SU-DHL-6 (cell line): ENCODE data around the gene OR10A5.

Experiments
- EZH2phosphoT487 ChIP-seq: fragments of 200-600 bp; sonication (generic), shearing (Covaris generic); conservative IDR thresholded peaks from 2 replicates; pipeline ENCODE4 v1.6.1; 2018; ENCODE audit warnings: mild to moderate bottlenecking, antibody characterized with exemption, low read length, moderate library complexity, mixed read lengths
- TF ChIP-seq, protein P1 (sequence below): fragments of 200-600 bp; sonication (generic); IDR thresholded peaks from one replicate; pipeline ENCODE4 v1.5.1; 2017; ENCODE audit warnings: antibody characterized with exemption, mild to moderate bottlenecking, low read length, moderate library complexity; ENCODE audit not compliant: insufficient read depth, poor library complexity, severe bottlenecking

DNA sequence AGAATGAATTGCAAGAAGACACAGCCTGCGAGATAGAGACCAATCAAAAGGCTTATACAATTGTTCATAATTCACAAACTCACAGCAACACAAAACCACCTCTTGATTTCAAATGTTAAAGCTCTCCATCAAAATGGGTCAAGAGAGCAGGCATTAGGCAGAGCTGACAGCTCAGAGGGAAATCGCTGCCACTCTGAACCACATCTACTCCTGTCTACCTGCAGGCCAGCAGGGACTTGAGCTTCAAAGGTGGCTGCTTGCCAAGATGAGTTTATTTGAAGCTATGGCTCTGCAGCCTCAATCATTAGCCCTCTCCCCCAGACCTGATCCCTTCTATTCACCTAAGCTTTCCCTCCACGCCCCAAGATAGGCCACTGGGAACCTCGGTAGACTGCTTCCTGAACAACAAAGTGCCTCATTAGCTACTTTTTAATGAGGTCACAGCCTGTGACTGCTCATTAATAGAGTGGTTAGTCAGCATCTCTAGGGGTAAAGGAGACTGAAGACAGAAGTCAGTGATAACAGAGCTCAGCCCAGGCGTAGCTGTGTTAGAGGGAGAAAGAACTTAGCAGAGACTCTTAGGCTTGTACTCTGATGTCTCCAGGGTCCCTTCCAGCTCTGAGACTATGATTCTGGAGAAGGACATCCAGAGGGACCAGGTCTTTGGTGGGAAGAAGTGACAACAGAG lies 21.2 kb upstream of the OR10A5 start:
- TF ChIP-seq EZH2phosphoT487, result no peak
- TF ChIP-seq, protein P1, sequence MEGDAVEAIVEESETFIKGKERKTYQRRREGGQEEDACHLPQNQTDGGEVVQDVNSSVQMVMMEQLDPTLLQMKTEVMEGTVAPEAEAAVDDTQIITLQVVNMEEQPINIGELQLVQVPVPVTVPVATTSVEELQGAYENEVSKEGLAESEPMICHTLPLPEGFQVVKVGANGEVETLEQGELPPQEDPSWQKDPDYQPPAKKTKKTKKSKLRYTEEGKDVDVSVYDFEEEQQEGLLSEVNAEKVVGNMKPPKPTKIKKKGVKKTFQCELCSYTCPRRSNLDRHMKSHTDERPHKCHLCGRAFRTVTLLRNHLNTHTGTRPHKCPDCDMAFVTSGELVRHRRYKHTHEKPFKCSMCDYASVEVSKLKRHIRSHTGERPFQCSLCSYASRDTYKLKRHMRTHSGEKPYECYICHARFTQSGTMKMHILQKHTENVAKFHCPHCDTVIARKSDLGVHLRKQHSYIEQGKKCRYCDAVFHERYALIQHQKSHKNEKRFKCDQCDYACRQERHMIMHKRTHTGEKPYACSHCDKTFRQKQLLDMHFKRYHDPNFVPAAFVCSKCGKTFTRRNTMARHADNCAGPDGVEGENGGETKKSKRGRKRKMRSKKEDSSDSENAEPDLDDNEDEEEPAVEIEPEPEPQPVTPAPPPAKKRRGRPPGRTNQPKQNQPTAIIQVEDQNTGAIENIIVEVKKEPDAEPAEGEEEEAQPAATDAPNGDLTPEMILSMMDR, result no peak
